Measurements from ENCODE around the gene MRPS25. TPM values are rescaled to one million over a fixed set of nuclear protein-coding genes. Genes with fewer than 3 reads are reported as not detected.

MRPS25 gene
- polyA plus RNA-seq, 1 of the 3 experiments (the other 2 are of a cell fraction): 41.5 TPM

GRCh38 chr3:15023249-15023648, 41.9 kb downstream of the MRPS25 start:
- no peaks in the 10 kb centered on the region for H3K27me3 ChIP-seq (ENCODE audit: insufficient read depth)
- no peaks in the 10 kb centered on the region for H3K79me2 ChIP-seq (ENCODE audit: insufficient read depth)
- H3F3A ChIP-seq (replicated peaks; ENCODE audit: insufficient read depth): no peaks in the 10 kb centered on the region
- peak overlapping the region in 1 of 2 experiments; percentile 95; a peak in 2 of 4 replicates for H3K27ac ChIP-seq (ENCODE audit: low read depth in 2 of 2, low read length in 1 of 2)
- H3K9me3 ChIP-seq: no peaks in the 10 kb centered on the region
- H3K4me3 ChIP-seq (ENCODE audit: low read depth in 2 of 2, low read length in 1 of 2): no peak overlapping the region
- DNase-seq: peak; percentile 49
- no peaks in the 10 kb centered on the region for H3K9me2 ChIP-seq
- CTCF ChIA-PET: interaction anchor here (0.8 to 1.4 kb wide), 6 partner anchors 10 to 97 kb away, joined by 3 to 6 read pairs (median 4); partner anchors contain the start of gene NR2C2
- H3K9ac ChIP-seq: no peak overlapping the region
- H2AFZ ChIP-seq (ENCODE audit: low read depth): no peak overlapping the region
- peaks cover 0 to 24% of the 10 kb centered on the region in 2 experiments; a peak in 2 of 4 replicates for H3K4me1 ChIP-seq (ENCODE audit: control insufficient read depth in 1 of 2, insufficient read depth in 2 of 2, low read depth in 1 of 2, low read length in 1 of 2)
- H3K4me2 ChIP-seq: no peak overlapping the region
- peaks cover 58 to 64% of the 10 kb centered on the region in 2 experiments for H3K36me3 ChIP-seq (replicated peaks in 1 of 2; ENCODE audit: control insufficient read depth in 1 of 2, insufficient read depth in 2 of 2, low read length in 1 of 2)
- TF ChIP-seq ZBTB33 (IDR thresholded peaks at IDR 0.05; ENCODE audit: borderline replicate concordance, low read depth) (no peak), CTCF (IDR thresholded peaks at IDR 0.05) (no peak), NRF1 (IDR thresholded peaks at IDR 0.05; ENCODE audit: low read depth, low read length) (no peak), REST (IDR thresholded peaks at IDR 0.05; ENCODE audit: low read depth, low read length) (no peak), CHD2 (IDR thresholded peaks at IDR 0.05; ENCODE audit: low read length, partially characterized antibody) (no peak)
- H4K20me1 ChIP-seq (ENCODE audit: insufficient read depth): no peaks in the 10 kb centered on the region
- POLR2A ChIA-PET: interaction anchor here (1.4 to 1.7 kb wide), 2 partner anchors 76 kb away, joined by 4 to 5 read pairs; partner anchors contain the start of genes NR2C2 and RBSN
- WGBS (ENCODE audit: low lambda C conversion rate): 46% methylated on average over 5 of the region's 5 CpGs

DNA sequence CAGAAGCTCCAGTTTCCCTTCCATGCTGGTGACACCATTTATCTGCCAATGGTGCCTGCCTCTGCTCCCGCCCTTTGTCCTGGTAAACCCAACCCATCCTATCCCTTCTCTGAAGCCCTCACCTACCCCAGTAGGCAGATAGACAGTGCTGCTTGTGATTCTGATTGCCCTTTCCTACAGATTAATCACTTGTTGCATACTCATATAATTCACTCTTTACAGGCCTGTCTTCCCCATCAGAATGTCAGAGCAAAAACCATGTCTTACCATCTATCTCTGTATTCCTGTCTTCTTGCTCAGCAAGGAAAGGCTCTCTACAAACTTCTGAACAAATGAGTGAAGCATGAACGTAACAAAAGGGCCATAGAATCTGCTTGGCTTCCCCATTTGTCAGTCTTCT, 47.9 kb downstream of the MRPS25 start:
- ChIA-PET POLR2A (no interaction called here), CTCF (interaction anchor here (0.7 to 1.2 kb wide), 2 partner anchors 34 to 366 kb away, joined by 3 to 4 read pairs; partner anchors contain the start of gene CCDC174)
- Histone ChIP-seq H3K9me2 (no peaks in the 10 kb centered on the region), H3K4me2 (no peak overlapping the region), H2AFZ (ENCODE audit: low read depth) (no peak overlapping the region), H3K79me2 (ENCODE audit: insufficient read depth) (peaks cover 10% of the 10 kb centered on the region; the same call in 1 of the 2 replicates), H3K4me3 (ENCODE audit: low read depth in 2 of 2, low read length in 1 of 2) (no peak overlapping the region), H3K4me1 (ENCODE audit: control insufficient read depth in 1 of 2, insufficient read depth in 2 of 2, low read depth in 1 of 2, low read length in 1 of 2) (peaks cover 3 to 8% of the 10 kb centered on the region in 2 experiments; a peak in 2 of 4 replicates), H3K9me3 (no peaks in the 10 kb centered on the region), H3K27me3 (ENCODE audit: insufficient read depth) (no peaks in the 10 kb centered on the region), H3K36me3 (replicated peaks in 1 of 2; ENCODE audit: control insufficient read depth in 1 of 2, insufficient read depth in 2 of 2, low read length in 1 of 2) (peaks cover 49 to 75% of the 10 kb centered on the region in 2 experiments), H3F3A (replicated peaks; ENCODE audit: insufficient read depth) (peaks cover 4% of the 10 kb centered on the region), H3K9ac (no peak overlapping the region), H4K20me1 (ENCODE audit: insufficient read depth) (no peaks in the 10 kb centered on the region), H3K27ac (ENCODE audit: low read depth in 2 of 2, low read length in 1 of 2) (no peak overlapping the region; a peak in 1 of 4 replicates)
- WGBS (ENCODE audit: low lambda C conversion rate): 96% methylated on average over 2 of the region's 2 CpGs
- DNase-seq: no peak
- TF ChIP-seq POLR2AphosphoS5 (IDR thresholded peaks at IDR 0.05; ENCODE audit: low read depth, low read length): no peak
- no peak for TF ChIP-seq CTCF (IDR thresholded peaks at IDR 0.05)
- no peak for TF ChIP-seq SIN3A (IDR thresholded peaks at IDR 0.05; ENCODE audit: borderline replicate concordance, low read depth, low read length)
- no peak for TF ChIP-seq EZH2phosphoT487 (IDR thresholded peaks at IDR 0.05; ENCODE audit: borderline replicate concordance, low read depth)
- TF ChIP-seq TCF12 (IDR thresholded peaks at IDR 0.05): no peak
- TF ChIP-seq EP300 (IDR thresholded peaks at IDR 0.05; ENCODE audit: borderline replicate concordance in 1 of 2, low read depth in 1 of 2, low read length in 1 of 2): no peak
- TF ChIP-seq RFX5 (IDR thresholded peaks at IDR 0.05; ENCODE audit: low read length): no peak
- no peak for TF ChIP-seq FOSL2 (IDR thresholded peaks at IDR 0.05; ENCODE audit: borderline replicate concordance, low read depth)
- TF ChIP-seq, protein P1, sequence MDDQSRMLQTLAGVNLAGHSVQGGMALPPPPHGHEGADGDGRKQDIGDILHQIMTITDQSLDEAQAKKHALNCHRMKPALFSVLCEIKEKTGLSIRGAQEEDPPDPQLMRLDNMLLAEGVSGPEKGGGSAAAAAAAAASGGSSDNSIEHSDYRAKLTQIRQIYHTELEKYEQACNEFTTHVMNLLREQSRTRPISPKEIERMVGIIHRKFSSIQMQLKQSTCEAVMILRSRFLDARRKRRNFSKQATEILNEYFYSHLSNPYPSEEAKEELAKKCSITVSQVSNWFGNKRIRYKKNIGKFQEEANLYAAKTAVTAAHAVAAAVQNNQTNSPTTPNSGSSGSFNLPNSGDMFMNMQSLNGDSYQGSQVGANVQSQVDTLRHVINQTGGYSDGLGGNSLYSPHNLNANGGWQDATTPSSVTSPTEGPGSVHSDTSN (IDR thresholded peaks at IDR 0.05): no peak
- no peak for TF ChIP-seq TAF1 (IDR thresholded peaks at IDR 0.05; ENCODE audit: borderline replicate concordance, low read depth, low read length)

Data from SK-N-SH (cell line).